ENCODE results near the gene SEPTIN2.

The SEPTIN2 gene

DNA sequence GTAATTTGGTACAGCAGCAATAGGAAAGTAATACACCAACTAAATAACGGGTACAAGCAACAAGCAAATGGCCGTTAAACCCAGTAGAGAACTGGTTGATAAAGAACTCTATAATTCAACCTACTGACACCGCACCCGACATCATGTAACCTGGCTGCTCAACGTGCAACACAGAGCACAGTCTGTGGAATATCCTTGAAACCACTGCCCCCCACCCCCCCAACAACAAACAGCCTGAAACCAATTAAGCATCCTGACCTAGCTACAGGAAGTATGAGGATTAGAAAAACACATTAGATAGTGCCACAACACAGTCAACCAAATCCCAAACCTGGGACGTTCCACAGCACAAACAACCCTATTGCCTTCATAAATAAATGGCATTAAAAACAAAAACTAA lies 23.7 kb upstream of the SEPTIN2 start:
- TF ChIP-seq FOXM1 (IDR thresholded peaks at IDR 0.05; ENCODE audit: borderline replicate concordance, low read depth) = no peak
- TF ChIP-seq ZBTB7A (IDR thresholded peaks at IDR 0.05; ENCODE audit: low read depth) = no peak
- TF ChIP-seq, protein P1, sequence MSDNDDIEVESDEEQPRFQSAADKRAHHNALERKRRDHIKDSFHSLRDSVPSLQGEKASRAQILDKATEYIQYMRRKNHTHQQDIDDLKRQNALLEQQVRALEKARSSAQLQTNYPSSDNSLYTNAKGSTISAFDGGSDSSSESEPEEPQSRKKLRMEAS (IDR thresholded peaks at IDR 0.05) = no peak
- no peak for TF ChIP-seq NFIC (IDR thresholded peaks at IDR 0.05)
- TF ChIP-seq TAF1 (IDR thresholded peaks at IDR 0.05; ENCODE audit: low read depth) = no peak
- TF ChIP-seq, protein P2, sequence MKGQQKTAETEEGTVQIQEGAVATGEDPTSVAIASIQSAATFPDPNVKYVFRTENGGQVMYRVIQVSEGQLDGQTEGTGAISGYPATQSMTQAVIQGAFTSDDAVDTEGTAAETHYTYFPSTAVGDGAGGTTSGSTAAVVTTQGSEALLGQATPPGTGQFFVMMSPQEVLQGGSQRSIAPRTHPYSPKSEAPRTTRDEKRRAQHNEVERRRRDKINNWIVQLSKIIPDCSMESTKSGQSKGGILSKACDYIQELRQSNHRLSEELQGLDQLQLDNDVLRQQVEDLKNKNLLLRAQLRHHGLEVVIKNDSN (IDR thresholded peaks at IDR 0.05) = no peak
- TF ChIP-seq, protein P3, sequence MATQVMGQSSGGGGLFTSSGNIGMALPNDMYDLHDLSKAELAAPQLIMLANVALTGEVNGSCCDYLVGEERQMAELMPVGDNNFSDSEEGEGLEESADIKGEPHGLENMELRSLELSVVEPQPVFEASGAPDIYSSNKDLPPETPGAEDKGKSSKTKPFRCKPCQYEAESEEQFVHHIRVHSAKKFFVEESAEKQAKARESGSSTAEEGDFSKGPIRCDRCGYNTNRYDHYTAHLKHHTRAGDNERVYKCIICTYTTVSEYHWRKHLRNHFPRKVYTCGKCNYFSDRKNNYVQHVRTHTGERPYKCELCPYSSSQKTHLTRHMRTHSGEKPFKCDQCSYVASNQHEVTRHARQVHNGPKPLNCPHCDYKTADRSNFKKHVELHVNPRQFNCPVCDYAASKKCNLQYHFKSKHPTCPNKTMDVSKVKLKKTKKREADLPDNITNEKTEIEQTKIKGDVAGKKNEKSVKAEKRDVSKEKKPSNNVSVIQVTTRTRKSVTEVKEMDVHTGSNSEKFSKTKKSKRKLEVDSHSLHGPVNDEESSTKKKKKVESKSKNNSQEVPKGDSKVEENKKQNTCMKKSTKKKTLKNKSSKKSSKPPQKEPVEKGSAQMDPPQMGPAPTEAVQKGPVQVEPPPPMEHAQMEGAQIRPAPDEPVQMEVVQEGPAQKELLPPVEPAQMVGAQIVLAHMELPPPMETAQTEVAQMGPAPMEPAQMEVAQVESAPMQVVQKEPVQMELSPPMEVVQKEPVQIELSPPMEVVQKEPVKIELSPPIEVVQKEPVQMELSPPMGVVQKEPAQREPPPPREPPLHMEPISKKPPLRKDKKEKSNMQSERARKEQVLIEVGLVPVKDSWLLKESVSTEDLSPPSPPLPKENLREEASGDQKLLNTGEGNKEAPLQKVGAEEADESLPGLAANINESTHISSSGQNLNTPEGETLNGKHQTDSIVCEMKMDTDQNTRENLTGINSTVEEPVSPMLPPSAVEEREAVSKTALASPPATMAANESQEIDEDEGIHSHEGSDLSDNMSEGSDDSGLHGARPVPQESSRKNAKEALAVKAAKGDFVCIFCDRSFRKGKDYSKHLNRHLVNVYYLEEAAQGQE (IDR thresholded peaks at IDR 0.05; ENCODE audit: low read depth) = no peak
- TF ChIP-seq TEAD4 (IDR thresholded peaks at IDR 0.05) = no peak
- TF ChIP-seq YY1 (IDR thresholded peaks at IDR 0.05; ENCODE audit: low read depth) = no peak
- TF ChIP-seq EP300 (IDR thresholded peaks at IDR 0.05; ENCODE audit: borderline replicate concordance) = no peak
- no peak for TF ChIP-seq CREB1 (IDR thresholded peaks at IDR 0.05; ENCODE audit: low read depth)
- TF ChIP-seq EGR1 (IDR thresholded peaks at IDR 0.05) = no peak
- TF ChIP-seq RAD21 (IDR thresholded peaks at IDR 0.05; ENCODE audit: low read depth) = no peak
- no peak for TF ChIP-seq CEBPB (IDR thresholded peaks at IDR 0.05)
- no peak for TF ChIP-seq TCF12 (IDR thresholded peaks at IDR 0.05; ENCODE audit: low read depth)

DNA sequence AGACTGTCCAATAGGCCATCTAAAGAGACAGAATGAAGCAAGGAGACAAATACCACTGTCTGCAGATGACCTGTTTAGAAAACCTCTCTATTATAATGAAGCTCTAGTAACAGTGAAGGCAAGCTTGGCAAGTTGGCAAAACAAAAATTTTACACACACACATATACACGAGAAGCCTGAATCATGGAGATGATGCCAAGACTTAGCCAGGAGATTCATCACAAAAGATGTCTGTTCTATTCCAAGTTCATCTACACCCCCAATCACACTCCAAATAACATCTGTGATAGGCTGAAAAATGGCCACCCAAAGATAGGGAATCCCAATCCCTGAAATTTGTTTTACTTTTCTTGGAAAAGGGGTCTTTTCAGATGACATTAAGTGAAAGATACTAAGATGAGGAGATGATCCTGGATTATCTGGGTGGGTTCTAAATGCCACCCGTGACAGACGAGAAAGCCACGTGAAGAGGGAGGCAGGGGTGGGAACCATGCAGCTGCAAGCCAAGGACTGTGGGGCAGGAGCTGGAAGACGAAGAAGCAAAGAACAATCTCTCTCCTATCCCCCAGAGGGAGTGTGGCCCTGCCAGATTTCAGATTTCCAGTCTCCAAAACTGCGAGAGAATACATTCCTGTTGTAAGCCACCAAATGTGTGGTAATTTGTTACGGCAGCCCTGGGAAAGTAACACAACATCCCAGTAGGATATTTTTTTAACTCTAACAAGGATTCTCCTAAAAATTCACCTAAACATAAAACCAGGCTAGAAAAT lies 20.2 kb upstream of the SEPTIN2 start:
- TF ChIP-seq YY1 (IDR thresholded peaks at IDR 0.05; ENCODE audit: low read depth) (no peak), EGR1 (IDR thresholded peaks at IDR 0.05) (no peak), CREB1 (IDR thresholded peaks at IDR 0.05; ENCODE audit: low read depth) (no peak), TAF1 (IDR thresholded peaks at IDR 0.05; ENCODE audit: low read depth) (no peak), CEBPB (IDR thresholded peaks at IDR 0.05) (no peak)

DNA sequence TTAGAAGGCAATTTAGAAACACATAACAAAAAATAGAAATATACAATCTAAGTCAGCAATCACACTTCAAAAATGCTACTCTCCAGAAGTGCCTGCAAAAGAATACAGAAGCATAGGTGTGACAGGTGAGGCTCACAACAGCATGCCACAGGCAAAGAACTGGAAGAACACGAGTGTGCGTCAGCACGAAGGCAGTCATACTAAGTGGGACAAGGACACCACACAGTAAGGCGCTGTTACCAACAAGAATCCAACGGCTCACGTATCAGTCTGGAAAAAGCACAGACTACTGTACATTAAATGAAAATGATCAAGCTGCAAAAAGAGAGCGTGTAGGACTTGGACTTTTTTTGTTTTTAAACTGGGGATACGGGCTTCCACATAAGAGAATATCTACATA lies 19.0 kb upstream of the SEPTIN2 start:
- TF ChIP-seq, protein P2 (IDR thresholded peaks at IDR 0.05) = no peak
- no peak for TF ChIP-seq CREB1 (IDR thresholded peaks at IDR 0.05; ENCODE audit: low read depth)
- TF ChIP-seq, protein P3 (IDR thresholded peaks at IDR 0.05; ENCODE audit: low read depth) = no peak
- no peak for TF ChIP-seq RAD21 (IDR thresholded peaks at IDR 0.05; ENCODE audit: low read depth)
- no peak for TF ChIP-seq TCF12 (IDR thresholded peaks at IDR 0.05; ENCODE audit: low read depth)
- TF ChIP-seq NFIC (IDR thresholded peaks at IDR 0.05) = no peak
- no peak for TF ChIP-seq TEAD4 (IDR thresholded peaks at IDR 0.05)
- no peak for TF ChIP-seq YY1 (IDR thresholded peaks at IDR 0.05; ENCODE audit: low read depth)

DNA sequence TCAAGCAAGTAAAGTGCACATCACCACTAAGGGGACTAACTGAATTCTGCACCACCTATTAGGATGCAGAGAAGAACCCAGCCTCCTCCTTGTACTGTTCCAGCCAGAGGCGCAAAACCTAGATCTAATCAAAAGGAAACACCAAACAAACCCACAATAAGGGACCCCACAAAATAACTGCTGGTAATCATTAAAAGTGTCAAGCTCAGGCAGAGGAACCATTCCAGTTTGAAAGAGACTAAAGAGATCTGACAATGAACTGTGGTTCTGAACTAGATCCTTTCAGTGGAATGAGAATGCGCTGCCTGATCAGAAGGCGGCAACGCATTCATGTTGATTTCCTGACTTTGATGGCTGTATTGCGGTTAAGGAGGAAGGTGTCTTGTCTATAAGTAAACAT lies 17.1 kb upstream of the SEPTIN2 start:
- TF ChIP-seq RAD21 (IDR thresholded peaks at IDR 0.05; ENCODE audit: low read depth) = no peak
- no peak for TF ChIP-seq YY1 (IDR thresholded peaks at IDR 0.05; ENCODE audit: low read depth)
- TF ChIP-seq, protein P3 (IDR thresholded peaks at IDR 0.05; ENCODE audit: low read depth) = no peak
- no peak for TF ChIP-seq NFIC (IDR thresholded peaks at IDR 0.05)
- TF ChIP-seq CREB1 (IDR thresholded peaks at IDR 0.05; ENCODE audit: low read depth) = no peak
- TF ChIP-seq TEAD4 (IDR thresholded peaks at IDR 0.05) = no peak
- TF ChIP-seq TAF1 (IDR thresholded peaks at IDR 0.05; ENCODE audit: low read depth) = no peak
- TF ChIP-seq TCF12 (IDR thresholded peaks at IDR 0.05; ENCODE audit: low read depth) = no peak
- TF ChIP-seq CEBPB (IDR thresholded peaks at IDR 0.05) = no peak
- no peak for TF ChIP-seq EP300 (IDR thresholded peaks at IDR 0.05; ENCODE audit: borderline replicate concordance)
- TF ChIP-seq, protein P2 (IDR thresholded peaks at IDR 0.05) = no peak
- no peak for TF ChIP-seq ZBTB7A (IDR thresholded peaks at IDR 0.05; ENCODE audit: low read depth)
- TF ChIP-seq FOXM1 (IDR thresholded peaks at IDR 0.05; ENCODE audit: borderline replicate concordance, low read depth) = no peak

Measured in Ishikawa (cell line).